GM21381 (cell line): ENCODE data around the gene NPTX1.

ENCODE experiments used
- ATAC-seq: cut with Tn5 transposase; IDR thresholded peaks from one replicate; pipeline ENCODE4 v1.9.1; 2021; ENCODE audit warnings: mild to moderate bottlenecking, moderate library complexity; ENCODE audit not compliant: unreplicated experiment

Gene NPTX1

DNA sequence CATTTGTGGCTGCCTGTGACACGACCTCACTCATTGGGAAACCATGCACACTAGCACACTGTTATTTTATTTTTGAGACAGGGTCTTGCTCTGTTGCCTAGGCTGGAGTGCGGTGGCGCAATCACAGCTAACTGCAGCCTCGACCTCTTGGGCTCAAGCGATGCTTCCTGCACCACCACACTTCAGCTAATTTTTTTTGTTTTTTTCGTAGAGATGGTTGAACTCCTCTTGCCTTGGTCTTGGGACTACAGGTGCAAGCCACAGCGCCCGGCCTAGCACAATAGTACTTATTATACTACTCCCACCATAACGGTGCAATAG is 2.8 kb upstream of the NPTX1 start:
- no peak for ATAC-seq

DNA sequence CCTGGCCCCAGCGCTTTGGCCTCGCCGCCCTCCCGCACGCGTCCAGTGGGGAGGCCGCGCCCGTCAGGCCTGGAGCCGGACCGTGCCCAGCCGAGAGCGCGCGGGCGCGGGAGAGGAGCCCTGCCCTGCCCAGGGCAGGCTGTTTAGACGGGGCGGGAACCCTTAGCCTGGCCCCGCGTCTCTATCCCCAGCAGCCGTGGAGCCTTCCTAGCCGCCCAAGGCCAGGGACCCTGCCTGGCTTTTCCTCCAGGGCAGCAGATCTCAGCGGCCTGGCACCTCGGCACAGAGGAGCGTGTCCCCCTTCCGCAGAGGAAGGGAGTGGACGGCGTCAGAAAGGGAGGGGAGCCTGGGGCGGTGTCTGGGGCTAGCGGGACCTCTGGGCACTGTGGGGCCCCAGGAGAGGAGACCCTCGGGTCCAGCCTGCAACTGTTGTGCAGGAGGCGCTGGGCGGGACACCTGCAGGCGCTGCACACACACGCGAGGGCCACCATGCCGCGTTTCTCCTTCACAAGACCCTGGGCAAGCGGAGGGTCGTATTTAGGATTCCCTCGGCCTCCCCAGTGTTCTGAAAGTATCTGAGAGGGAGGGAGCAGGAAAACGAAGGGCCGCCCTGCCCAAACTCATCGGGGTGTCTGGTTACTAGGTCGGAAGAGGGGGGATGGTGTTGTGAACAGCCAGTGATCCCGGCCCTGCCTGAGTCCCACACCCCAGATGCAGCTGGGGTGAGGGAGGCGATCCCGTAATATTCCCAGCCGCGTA is 2.3 kb upstream of the NPTX1 start:
- no peak for ATAC-seq

DNA sequence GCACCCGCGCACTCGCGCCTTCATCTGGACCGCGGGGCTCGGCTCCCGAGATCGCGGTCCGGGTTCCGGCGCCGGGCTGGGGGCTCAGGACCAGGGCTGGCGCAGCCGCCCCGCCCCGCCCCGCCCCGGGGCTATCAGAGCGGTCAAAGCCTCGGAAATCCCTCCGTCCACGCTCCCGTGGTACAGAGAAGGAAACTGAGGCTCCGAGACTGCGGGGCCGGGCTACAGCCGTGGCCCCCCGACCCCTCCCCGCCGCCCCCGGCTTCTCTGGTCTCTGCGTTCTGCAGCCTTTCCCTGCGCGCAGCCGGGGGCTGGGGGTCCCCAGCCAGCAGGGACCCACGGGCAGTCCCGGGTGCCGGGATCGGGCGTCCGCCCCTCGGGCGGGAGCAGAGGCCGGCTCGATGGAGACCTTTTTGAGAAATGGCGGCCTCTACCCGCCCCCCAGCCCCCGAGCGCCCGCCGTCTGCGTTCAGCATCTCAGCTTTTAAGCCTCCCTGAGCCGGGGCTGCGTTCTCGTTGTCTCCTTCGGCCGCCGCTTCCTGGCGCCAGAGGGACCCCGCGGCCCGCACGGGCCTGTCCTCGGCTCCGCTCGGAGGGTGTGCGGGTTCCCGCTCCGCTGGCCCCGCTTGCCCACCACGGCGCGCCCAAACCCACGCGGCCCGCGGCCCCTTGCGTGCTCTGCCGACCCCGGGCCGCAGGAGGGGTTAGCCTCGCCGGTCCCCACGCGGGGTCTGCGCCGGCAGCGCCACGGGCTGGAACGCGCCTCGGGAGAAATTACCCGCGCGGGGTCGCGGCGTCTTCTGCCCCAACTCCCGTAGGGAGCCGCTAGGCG is 1.5 kb upstream of the NPTX1 start:
- no peak for ATAC-seq

DNA sequence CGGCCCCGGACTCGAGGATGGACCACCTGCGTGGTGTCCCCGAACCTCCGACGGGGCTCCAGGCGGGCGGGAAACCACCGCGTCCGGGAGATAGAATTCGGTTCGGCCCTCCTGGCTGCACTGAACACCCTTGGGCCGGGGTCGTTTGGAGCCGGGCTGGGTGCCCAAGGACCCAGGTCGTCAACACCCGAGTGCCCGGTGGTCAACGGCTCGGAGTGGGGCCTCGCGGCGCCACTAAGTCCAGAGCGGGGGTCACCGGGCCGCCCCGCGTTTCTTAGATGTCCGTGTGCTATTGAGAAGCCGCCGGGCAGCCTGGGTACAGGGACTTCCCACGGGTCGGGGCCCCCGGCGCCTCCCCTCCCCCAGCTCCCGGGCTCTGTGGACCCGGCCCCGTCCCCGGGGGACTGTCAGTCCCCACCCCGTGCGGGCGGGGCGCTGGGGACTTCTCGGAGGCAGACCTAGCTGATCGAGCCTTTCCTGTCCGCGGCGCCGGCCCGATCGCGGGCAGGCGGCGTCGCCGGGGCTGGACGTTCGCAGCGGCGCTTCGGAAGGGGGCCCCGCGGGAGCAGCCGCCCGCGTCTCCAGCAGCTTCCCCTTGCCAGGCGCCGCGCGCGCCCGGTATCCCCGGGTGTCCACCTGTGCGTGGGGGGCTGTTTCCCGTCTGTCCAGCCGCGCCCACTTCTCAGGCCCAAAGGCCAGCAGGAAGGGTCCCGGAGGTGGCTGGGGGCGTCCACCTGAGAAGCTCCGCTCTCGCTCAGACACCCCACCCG is 655 bp upstream of the NPTX1 start:
- ATAC-seq, result no peak

DNA sequence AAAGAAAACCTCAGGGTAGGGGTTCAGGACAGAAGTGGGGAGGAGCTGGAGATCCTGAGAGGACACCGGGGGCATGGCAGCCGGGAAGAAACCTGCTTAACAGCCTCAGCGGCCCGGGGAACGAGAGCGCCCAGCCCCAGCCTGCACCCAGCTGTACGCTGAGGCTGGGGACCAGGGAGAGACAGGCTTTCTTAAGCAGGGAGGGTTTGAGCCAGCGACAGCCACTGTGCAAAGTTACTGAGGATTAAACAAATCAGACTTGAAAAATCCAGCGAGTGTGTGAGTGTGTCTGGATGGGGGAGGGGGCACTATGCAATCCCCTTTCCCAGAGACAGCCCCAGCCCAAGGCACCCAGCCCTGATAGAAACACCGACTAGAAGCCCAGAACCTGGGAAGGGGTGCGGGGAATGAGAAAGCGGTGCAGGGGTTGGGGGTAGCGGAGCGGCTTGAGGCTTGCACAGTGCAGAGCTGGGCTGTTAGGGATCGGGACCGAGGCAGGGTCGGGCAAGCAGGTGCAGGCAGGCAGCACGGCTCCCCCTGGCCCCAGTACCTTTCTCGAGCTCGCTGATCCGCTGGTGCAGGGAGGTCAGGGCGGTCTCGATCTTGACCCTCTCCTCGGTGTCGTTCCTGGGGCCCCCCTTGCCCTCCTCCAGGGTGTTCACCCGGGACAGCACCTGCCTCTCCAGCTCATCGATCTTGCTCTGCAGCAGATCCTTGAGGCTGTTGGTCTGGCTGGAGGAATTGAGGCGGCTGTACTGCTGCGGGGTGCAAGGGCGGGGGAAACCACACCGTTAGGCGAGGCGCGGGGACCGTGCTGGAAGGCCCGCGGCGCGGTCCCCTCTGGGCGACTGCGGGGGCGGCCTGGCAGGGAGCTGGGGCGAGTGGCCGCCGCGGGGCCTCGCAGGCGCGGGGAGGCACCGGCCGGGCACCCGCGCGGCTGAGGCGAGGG is 1.2 kb downstream of the NPTX1 start:
- no peak for ATAC-seq

DNA sequence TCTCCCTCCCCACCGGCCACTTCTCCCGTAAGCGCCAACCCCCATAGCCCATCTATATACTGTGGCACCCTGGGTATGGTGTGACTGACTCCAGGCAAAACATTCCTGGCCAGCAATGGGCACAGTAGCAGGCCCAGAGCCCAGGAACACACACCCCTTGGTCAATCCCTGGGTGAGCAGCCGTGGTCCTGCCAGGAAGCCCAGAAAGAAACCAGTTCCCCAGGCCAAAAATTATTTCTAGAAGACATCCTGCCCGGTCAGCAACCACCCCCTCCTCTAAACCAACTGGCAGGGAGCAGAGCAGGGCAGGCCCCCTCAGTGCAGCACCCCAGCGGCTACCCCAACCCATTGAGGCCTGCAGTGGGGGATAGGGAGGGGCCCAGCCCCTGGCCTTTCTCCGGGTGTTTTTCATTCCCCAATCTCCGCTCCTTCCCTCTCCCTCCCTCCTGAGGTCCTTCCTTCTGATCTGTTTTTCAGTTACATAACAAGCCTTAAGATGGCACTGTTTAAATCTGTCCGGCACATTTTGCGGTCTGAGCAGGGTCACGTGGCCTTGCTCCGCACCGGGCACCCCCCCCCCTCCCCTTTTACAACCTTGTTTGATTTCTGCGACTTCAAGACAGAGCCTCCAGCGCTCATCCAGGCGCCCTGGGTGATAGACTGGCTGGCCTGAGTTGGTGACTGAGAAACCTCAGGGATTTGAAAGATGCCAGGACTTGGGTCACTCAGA is 2.0 kb downstream of the NPTX1 start:
- no peak for ATAC-seq

DNA sequence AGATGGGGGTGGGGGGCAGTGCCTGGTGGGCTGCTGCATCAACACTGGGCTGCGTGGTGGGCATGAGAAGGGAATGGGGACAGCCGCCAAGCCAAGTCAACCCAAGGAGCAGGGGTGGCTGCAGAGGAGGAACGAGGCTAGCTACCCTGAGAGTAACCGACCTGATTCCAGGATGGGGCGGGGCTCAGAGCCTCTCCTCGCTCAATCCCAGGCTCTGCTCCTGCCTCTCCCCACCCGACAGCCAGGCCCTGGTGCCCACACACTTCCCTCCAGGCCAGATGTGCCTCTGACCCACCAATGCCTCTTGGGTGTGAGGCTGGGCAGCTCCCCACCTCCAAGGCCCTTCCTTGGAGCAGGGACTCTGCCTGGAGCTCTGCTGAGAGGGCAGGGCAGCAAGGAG is 2.7 kb downstream of the NPTX1 start:
- no peak for ATAC-seq

DNA sequence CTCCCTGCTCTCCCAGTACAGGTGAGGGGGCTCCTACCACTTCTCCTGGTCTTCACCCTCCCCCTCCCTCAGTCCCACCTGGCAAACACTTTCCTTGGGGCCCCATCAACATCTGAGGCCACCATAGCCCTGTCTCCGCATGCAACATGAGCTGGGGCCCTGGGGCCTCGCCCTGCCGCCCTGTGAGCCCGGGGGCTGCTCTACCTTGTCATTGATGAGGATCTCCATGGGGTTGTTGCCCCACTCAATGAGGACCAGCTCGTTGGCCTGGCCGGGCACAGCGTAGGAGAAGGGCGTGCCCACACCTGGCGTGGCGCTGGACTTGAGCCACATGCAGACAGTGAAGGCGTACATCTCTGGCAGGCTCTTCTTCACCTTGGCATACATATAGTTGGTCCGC is 3.4 kb downstream of the NPTX1 start:
- ATAC-seq, result no peak

DNA sequence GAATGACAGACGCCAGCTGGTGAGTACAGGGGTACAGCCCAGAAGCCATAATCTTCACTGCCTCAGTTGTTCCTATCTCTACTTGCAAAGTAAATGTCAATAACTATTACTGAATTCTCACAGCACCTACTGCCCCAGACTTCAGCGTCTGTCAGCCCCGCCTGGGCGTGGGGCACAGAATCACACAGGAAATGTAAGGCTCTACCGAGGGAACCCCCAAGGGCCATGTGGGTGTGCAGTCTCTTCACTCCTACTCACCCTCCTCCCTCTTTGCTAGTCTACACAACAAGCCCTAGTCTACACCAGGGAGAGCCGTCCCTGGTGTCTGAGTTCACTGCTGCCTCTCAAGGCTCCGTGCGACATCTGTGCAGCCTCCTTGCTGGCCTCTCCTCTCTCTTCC is 4.5 kb downstream of the NPTX1 start:
- ATAC-seq, result no peak

DNA sequence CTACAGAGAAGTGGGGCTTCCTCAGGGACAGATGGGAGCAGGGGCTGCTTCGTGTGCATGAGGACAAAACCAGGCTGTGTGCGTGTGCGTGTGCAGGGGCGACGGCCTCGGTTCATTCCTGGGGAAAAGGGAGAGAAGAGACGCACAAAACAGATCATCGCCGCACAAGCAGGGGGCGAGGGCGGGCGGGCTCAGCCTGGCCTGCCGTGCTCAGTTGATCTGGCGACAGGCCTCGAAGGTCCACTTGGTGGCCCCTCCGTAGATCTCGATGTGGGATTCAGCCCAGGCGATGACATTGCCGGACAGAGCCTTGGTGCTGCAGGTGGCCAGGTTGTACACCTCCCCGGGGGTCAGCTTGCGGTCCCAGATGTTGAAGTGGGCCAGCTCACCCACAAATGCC is 5.8 kb downstream of the NPTX1 start:
- no peak for ATAC-seq

DNA sequence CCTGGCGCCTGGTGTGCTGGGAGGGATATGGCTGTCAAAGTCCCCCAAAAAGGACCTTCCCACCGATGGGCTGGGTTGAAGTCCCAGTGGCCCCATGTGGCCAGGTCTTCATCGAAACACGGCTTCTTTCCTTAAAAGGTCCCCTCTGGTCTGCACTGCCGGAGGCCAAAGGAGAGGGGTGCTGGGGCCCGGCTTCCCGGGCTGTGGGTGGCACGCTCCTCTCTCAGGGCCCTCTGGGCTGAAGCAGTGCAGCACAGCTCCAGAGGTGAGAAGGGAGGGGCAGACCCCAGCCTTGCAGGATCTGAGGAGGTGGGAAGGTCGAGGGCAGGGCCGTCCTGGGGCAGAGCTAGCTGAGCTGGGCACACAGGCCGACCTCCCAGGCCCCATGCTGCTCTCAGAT is 6.7 kb downstream of the NPTX1 start:
- ATAC-seq, result no peak

DNA sequence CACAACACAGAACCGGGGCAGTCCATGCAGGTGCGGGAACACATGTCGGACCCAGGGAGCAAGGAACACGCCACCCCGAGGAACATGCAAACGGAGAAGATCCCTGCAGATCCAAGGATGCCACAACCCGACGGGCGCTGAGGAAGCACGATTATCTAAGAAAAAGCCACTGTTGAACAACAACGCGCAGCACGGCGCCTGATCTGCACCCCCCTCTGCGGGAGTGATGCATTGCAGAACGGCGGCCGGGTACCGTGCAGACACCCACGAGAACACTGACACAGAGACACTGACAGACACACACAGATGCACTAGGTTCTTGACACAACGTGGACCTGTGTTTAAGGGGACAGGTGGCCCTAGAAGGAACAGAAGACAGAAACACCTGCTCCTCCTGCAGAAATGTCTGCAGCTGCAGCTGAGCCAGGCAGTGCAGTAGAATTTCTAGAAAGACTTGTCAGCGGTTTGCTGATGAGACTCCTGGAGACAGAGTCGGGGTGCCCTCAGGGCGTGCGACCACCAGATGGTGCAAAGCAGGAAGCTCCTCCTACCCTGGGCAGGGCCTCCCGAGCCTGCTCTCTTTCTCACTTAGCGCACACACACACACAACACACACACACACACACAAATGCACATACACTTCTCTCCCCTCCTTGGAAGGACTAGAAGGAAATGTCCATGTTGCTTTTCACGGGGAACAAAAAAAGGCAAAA is 7.5 kb downstream of the NPTX1 start:
- ATAC-seq, result no peak

DNA sequence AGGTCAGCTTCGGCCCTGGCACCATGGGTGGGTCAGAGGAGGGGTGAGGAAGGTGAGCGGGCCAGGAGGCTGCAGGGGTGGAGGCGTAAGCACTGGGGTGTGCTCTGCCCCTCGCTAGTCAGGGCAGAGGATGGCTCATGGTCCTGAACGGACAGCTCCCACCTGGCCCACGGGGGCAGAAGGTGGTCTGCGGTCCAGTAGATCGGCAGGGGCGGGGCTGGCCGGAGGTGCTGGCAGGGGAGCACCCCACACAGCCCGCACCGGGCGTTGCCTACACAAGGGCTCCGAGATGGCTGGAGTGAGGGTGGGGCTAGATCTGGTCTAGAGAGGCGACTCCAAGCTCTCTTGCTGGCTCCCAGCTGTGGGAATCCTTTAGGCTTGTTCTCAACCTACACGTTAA is 8.2 kb downstream of the NPTX1 start:
- no peak for ATAC-seq

DNA sequence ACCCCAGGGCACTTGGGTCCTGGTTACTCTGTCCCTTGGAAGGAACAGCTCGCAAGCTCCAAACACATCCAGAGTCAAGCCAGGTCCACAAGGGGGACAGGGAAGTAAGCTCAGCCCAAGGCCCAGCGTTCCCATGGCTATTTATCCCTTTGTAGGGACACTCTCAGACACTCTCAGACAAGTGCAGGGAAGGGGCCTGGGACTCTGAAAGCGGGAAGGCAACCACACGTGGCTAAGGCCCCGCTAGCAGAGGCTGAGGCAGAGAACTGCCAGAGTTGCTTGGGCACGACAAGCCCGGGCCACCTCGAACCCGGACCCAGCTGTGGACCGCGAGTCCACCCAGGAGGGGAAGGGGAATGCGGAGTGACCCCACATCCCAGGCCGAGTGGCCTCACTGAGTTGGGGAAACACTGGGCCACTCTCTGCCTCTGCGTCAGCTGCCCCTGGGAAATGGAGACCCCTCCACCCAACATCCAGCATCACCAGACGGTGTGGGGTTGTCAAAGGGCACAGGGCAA is 10.2 kb downstream of the NPTX1 start:
- no peak for ATAC-seq

DNA sequence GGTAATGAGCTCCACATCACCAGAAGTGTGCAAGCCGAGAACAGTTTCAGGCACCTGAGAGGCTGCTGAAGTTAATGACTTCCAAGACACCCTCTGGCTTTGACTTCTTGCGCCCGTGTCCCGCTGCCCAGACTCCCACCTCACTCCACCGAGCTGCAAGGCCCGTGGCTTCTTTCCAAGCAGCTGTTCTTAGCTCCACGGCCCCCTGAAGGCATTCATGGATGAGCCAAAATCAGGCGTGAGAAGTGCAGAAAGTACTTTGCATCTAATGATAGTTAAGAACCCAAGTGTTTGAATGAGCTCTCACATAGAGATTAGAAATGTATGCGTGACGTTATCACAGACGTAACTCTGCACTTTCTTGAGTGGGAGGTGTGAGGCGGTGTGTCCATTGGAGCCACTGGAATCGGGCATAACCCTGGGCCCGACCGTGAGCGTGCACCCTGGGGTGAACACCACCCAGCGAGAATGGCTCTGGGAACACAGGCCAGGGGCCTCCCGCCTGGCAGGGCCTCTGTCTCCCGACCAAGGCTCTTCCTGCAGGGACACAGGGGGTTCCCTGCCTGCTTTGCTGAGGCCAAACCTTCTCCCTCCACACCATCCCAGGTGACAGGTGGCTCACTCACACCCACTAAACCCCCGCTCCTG is 11.0 kb downstream of the NPTX1 start:
- no peak for ATAC-seq

DNA sequence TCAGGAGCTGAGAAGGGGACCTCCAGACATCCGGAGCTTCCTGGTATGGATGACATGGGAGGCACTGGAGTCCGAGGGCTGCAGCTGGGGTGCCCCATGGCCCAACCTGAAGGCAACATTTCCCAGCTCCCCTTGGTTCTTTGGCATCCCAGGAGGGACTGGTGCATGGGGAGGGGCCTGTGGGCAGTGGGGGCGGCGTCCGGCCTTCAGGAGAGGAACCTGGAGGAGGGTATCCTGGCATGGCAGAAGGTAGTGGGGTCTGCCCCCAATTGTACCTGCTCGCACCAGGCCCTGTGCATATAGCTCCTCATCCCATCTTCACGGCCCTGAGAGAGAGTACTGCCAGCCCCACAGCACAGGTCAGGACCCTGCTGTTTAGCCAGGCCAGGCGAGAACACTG is 11.9 kb downstream of the NPTX1 start:
- no peak for ATAC-seq

DNA sequence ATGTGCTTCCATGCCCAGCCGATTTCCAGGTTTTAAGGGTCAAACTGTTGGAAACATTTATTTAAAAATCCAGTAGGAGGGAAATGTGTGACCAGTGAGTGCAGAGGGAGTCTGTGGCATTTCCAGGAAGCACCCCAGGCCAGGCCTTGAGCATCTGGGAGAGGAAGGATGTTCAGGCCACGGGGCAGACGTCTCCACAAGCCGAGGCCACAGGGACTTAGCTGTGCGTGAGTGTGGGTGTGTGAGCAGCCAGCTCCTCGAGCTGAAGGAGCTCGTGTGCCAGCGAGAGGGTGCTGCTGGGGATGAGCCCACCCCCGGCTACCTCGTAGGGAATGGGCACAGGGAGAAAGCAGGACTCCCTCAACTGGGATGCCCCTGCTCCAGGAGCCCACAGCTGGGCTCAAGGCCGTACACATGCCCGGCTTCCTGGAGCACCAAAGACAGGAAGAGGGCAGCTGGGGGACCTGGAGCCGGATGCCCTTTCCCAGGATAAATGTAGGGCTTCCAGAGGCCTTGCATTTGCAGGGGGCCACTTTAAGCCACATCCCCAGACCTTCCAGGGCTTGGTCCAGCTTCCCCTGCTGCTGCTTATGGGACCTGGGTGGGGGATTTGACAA is 12.5 kb downstream of the NPTX1 start:
- no peak for ATAC-seq

DNA sequence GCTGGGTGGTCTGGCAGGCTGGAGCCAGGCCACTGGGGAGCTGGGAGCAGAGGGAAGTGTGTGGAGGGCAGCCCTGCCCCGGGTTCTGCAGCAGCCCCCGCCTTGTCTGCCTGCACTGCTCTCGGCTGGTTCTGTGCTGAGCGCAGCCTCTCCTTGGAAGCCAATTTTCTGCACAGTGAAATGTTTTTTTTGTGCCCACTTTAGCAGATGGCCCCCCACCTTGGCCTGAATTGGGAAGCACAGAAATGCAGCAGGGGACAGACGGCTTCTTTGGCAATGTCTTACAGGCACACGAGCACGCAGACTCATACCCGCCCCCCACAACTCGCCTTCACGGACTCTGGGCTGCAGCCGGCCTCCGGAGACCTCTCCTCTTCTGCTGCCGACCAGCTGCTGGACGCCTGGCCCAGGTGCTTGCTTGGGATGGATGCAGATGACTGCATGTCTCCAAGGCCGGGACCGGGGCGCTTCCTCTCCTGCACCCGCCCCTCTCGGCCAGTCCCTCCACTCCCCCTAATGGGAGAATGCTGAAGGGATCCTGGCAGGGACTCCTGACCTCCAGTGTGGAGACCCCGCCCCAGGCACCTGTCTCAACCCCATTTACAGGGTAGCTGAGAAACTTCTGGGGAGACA is 14.8 kb downstream of the NPTX1 start:
- ATAC-seq, result no peak
